Measurements from ENCODE around the gene SHROOM4.

The SHROOM4 gene

DNA sequence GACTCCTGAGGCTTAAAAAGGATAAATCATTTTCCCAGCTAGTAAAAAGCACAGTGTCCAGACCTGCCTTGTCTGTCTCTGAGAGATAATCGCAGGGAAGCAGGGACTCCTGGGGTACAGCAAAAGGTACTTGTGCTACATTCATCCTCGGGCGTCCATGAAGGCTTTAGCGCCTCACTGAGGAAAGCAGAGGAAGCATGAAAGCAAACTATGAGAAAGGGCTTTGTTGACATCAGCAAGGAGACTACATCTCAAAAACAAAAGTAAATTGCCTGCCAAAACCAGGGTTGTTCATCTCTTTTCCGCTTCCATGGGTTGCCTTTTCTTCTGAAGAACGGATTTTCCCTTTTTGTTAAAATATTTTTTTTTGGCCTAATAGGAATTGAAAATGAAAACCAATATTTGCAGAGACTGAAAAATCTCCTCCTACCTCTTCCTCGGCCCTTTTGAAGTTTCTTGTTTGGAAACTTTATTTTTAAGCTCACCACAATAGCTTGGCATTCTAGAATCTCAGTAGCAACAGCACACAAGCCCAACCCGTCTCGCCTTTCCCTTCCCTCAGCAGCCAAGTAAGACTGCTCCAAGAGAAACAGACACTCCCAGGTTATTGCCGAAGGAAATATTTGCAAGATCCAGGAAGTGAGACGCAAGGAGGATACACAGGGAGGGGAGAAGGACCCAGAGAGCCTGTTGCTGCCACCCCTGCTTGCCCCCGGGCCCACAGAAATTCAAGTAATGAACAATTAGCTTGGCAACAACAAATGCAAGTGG is 195.0 kb downstream of the SHROOM4 start:
- DNase-seq (ENCODE audit: low spot score) = no peak

GRCh38 chrX:50617183-50617582 is 196.8 kb downstream of the SHROOM4 start:
- no peak for DNase-seq (ENCODE audit: low spot score)

DNA sequence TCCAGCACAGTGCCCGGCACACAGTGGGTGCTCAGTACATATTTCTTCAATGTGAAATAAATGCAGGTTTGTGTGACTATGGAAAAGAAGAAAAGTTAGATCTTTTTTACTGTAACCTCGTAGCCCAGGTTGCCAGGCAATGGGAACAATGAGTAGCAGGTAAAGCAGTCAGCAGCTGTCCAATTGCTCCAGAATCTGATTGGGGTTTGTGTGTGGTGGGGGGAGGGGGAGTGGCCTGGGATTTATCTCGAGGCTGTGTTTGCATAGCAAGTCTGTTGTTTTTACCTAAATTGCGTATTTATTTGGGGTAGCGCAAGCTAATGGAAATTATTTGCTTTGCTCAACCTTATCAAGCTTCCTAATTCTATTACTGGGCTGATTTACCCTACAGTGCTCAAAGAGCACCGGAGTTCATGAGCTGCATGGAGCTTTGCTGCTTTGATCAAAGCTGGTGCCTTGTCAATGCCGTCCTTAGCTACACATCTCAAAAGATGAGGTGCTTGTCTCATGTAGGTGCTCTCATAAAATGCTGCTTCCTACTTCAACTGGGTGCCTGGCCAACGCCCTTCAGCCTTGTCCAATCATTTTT is 198.3 kb downstream of the SHROOM4 start:
- DNase-seq (ENCODE audit: low spot score) = no peak

GRCh38 chrX:50614460-50614859 is 199.5 kb downstream of the SHROOM4 start:
- no peak for DNase-seq (ENCODE audit: low spot score)

GRCh38 chrX:50613846-50614245 is 200.1 kb downstream of the SHROOM4 start:
- DNase-seq (ENCODE audit: low spot score) = no peak

DNA sequence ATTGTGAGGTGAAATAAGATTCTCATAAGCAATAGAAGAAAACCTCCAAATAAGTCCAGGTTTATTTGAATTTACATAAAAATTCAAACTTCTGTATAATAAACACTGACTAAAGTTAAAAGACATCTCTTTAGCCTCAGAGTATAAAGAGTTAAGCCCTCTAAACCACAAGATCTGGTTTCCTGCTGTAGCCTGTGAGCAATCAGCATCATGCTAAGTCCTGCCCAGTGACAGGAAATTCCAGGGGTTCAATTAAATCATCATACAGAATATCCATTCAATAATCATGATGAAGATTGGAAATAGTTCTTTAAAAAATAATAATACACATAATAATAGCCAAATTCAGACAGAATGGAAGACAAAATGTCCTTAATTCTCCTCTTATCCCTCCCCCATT is 204.2 kb downstream of the SHROOM4 start:
- no peak for DNase-seq (ENCODE audit: low spot score)

DNA sequence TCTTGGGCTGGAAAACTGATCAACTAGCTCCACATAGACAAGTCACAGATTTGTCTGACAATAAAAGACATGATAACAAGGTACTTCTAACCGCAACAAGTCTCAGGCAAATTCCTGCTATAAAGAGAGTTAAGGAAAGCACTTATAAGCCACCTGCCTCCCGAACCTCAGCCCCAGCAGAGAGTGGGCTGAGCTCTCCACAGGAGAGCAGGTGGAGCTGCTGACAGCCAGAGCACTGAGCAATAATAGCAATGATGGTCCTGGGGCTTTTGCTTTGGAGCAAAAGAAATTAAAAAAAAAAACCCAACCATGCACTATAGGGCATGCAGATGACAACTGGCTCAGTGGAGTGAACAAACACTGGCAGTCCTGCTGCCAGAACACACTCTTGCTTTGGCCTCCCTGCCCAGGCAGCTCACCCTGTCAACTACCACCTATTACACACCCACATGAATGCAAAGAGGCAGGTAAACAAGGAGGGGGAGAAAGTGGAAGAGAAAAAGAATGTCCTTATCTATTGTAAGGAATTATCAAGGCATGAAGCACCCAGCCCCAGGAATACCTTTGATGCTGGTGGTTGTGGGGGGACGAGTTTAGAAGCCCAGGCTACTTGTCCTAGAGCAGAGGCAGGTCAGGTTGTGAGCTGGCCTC is 207.6 kb downstream of the SHROOM4 start:
- no peak for DNase-seq (ENCODE audit: low spot score)

DNA sequence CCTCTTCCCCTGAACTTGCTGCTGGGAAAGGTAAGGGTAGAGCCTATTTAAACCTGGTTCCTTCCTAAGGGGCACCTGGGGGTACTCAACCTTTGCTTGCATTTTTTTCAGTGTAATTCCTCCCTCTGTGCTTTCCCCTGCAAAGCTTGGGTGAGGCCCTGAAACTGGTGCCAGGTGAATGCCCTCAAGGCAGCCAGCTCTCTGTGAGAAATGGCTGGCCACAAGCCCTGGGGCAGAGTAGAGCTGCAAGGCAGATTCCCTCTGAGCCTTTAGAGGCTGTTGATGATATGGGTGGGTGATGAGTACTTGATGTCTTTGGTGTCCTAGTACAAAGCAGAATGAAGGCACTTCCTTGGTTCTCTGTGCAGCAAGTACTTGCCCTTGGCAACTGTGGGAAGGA is 217.9 kb downstream of the SHROOM4 start:
- no peak for DNase-seq (ENCODE audit: low spot score)

GRCh38 chrX:50594788-50595187 is 219.2 kb downstream of the SHROOM4 start:
- DNase-seq (ENCODE audit: low spot score) = peak; percentile 8

GRCh38 chrX:50586980-50587379 is 227.0 kb downstream of the SHROOM4 start:
- no peak for DNase-seq (ENCODE audit: low spot score)

DNA sequence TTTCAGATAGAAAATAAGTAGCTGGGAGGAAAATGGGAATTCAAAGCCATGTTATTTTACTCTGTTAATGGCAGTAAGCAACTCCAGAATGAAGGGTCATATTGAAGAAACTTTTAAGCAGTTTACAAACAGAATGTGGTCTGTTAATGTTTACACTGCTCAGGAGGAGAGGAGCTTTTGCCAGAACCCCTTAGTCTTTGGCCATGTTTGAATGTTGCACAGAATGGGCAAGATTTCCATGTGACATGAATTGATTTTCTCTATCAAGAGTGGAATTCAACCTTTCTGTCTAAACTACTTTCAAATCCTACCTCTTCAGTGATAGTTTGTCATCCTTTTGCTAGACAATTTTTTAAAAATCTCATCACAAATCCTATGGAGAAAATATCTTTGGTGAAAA is 227.6 kb downstream of the SHROOM4 start:
- no peak for DNase-seq (ENCODE audit: low spot score)

DNA sequence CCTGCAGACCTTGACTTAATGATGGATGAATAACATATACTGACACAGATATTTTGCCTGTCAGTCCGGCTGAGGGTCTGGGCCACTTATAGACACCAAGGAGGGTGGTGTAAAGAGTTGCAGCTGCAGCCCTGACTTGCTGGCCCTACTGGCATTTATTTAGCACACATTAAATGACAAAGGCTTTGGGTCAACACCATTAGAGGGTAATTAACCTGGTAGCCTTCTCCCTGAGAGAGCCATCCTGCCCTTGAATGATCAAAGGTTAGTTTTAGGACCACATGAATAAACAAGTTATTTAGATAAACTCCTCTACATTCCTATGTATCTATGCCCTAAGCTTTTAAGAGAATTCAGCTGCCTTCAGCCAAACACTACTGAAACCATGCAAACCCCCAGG is 232.6 kb downstream of the SHROOM4 start:
- DNase-seq (ENCODE audit: low spot score) = no peak

DNA sequence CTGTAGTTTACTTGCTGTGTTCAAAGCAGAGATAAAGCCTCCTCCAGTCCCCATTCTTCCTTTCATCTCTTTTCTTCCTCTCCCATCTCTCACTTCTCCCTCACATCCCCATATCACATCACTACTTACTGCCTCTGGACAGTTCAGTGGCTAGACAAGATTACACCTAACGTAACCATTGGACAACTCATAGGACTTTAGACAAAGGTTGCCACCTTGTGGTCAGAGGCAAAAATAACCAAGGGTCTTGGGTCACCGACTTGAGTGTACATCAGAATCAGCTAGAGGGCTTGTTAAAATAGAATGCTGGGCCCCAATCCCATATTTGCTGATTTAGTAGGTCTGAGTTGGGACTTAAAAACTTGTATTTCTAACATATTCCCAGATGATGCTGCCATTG is 234.0 kb downstream of the SHROOM4 start:
- peak; percentile 48 for DNase-seq (ENCODE audit: low spot score)

DNA sequence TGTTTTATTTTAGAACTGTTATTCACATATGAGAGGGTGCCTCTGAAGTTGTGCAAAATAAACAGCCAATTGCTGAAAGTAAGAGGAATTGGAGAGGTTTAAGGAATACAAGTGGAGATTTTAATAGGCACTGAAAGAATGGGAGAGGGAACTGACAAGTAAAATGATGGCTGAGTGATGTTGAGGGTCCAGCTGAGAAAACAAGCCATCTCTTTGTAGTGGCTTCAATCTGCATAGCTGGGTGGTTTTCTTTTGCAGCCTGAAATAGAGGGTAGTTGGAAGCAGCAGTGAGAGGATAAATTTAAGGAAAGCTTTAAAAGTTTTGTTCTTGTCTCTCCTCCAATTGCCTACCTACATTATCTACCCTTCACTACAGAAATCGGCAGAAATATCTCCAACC is 236.7 kb downstream of the SHROOM4 start:
- DNase-seq (ENCODE audit: low spot score) = no peak

GRCh38 chrX:50567636-50568035 is 246.4 kb downstream of the SHROOM4 start:
- DNase-seq (ENCODE audit: low spot score) = no peak

- no peak for DNase-seq (ENCODE audit: low spot score)
These were observed 248.3 kb downstream of the SHROOM4 start for GRCh38 chrX:50565718-50566117.
